Rectal smooth muscle tissue (tissue), 1 donor: Measurements from ENCODE around the gene PILRA.
"Not testable (repeated sequence)": the region's sequence is repeated elsewhere in the genome, so short reads cannot be mapped to it uniquely, and the experiment has no call there.

Experiments
- H3K27ac ChIP-seq: one replicate; pipeline ENCODE4 v1.7.0; 2013; ENCODE audit warnings: low read depth, low read length, inconsistent platforms
- H3K27me3 ChIP-seq: one replicate; pipeline ENCODE4 v1.7.0; 2013; ENCODE audit warnings: low read length; ENCODE audit not compliant: control insufficient read depth, insufficient read depth
- H3K36me3 ChIP-seq: one replicate; pipeline ENCODE4 v1.7.0; 2013; ENCODE audit warnings: low read length; ENCODE audit not compliant: control insufficient read depth, insufficient read depth
- H3K4me1 ChIP-seq: one replicate; pipeline ENCODE4 v1.7.0; 2013; ENCODE audit warnings: low read length; ENCODE audit not compliant: control insufficient read depth, insufficient read depth
- H3K4me3 ChIP-seq: one replicate; pipeline ENCODE4 v1.7.0; 2013; ENCODE audit warnings: low read length
- H3K9ac ChIP-seq: one replicate; pipeline ENCODE4 v1.7.0; 2013; ENCODE audit warnings: low read length

Gene PILRA

DNA sequence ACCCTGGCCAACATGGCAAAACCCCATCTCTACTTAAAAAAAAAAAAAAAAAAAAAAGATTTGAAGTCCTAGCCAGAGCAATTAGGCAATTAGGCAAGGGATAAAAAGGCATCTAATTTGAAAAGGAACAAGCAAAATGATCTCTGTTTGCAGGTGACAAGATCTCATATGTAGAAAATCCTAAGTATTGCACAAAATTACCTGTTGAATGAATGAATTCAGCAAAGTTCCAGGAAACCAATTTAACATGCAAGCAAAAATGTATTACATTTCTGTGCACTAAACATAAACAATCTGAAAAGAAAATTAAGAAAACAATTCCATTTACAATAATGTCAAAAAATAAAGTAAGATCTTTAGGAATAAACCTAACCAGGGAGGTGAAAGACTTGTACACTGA lies 10.2 kb upstream of the PILRA start:
- Histone ChIP-seq H3K9ac (no peak overlapping the region), H3K4me3 (no peak overlapping the region), H3K27me3 (no peaks in the 10 kb centered on the region), H3K27ac (no peak overlapping the region), H3K36me3 (peaks cover 16% of the 10 kb centered on the region), H3K4me1 (no peaks in the 10 kb centered on the region)

DNA sequence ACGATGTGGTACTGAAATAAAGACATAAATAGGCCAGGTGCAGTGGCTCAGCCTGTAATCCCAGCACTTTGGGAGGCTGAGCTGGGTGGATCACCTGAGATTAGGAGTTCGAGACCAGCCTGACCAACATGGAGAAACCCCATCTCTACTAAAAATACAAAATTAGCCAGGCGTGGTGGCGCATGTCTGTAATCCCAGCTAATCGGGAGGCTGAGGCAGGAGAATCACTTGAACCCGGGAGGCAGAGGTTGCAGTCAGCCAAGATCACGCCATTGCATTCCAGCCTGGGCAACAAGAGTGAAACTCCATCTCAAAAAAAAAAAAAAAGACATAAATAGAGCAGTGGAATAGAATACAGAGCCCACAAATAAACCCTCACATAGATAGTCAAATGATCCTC lies 9.5 kb upstream of the PILRA start:
- peaks cover 16% of the 10 kb centered on the region for H3K36me3 ChIP-seq
- H3K9ac ChIP-seq, H3K27me3 ChIP-seq, H3K27ac ChIP-seq, H3K4me1 ChIP-seq, H3K4me3 ChIP-seq: not testable (repeated sequence)

GRCh38 chr7:100364480-100364879 lies 8.8 kb upstream of the PILRA start:
- Histone ChIP-seq H3K27ac (no peak overlapping the region), H3K36me3 (peaks cover 10% of the 10 kb centered on the region), H3K4me3 (no peak overlapping the region), H3K27me3 (no peaks in the 10 kb centered on the region), H3K4me1 (no peaks in the 10 kb centered on the region), H3K9ac (no peak overlapping the region)

DNA sequence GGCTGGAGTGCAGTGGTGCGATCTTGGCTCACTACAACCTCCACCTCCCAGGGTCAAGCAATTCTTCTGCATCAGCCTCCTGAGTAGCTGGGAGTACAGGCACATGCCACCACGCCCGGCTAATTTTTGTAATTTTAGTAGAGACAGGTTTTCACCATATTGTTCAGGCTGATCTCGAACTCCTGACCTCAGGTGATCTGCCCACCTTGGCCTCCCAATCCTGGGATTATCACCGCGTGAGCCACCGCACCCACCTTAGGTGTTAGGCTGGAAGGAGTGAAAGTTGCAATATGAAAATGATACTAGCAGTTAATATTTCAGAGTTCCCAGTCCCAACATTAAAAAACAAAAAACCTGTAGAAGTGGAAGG lies 7.3 kb upstream of the PILRA start:
- not testable (repeated sequence) for H3K27ac ChIP-seq, H3K36me3 ChIP-seq

DNA sequence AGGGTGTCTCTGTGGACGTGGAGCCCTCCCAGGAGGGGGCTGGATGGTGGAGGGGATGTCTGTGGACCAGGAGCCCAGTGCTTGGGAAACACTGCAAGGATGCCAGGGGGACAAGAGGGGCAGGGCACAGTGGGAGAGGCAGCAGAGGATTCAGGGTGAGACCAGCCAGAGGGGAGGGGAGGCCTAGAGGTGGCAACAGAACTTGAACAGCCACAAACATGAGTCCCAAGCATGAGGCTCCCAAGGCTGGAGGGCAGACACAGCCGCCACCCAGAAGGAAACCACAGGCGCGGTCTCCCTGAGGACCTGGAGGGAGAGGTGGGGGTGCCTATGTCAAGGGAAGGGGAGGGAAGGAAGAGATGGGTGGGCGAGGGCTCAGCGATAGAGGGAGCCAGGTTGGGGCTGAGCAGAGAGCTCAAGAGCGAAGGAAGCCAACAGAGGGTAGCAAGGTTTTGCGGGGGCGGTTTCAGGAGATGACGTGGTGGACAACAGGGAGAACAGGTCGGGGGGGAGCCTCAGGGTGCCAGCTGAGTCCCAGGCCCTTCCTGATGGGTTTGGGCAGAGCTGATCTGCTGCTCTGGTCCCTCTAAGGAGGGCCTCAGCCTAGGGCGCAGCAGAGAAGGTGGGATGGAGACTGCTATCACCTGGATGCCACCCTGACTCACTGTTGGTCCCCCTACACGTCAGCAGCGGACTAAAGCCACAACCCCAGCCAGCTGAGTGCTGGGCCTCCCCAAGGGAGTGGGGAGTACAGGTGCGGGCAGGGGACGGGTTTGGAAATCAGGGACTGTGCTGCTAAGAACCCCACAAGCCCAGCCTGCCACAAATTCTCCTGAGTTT lies 6.7 kb upstream of the PILRA start:
- no peaks in the 10 kb centered on the region for H3K4me1 ChIP-seq

More for the DNA sequence above, 7.3 kb upstream of the PILRA start:
- not testable (repeated sequence) for H3K27me3 ChIP-seq, H3K4me3 ChIP-seq, H3K4me1 ChIP-seq, H3K9ac ChIP-seq

GRCh38 chr7:100367251-100367620 lies 6.1 kb upstream of the PILRA start:
- Histone ChIP-seq H3K27me3 (no peaks in the 10 kb centered on the region), H3K9ac (no peak overlapping the region), H3K4me3 (no peak overlapping the region), H3K4me1 (no peaks in the 10 kb centered on the region), H3K36me3 (no peaks in the 10 kb centered on the region), H3K27ac (no peak overlapping the region)

More for the DNA sequence above, 6.7 kb upstream of the PILRA start:
- Histone ChIP-seq H3K36me3 (no peaks in the 10 kb centered on the region), H3K27ac (no peak overlapping the region), H3K9ac (no peak overlapping the region), H3K27me3 (no peaks in the 10 kb centered on the region), H3K4me3 (no peak overlapping the region)

GRCh38 chr7:100367676-100368613 lies 5.3 kb upstream of the PILRA start:
- H3K36me3 ChIP-seq: no peaks in the 10 kb centered on the region
- H3K27me3 ChIP-seq: no peaks in the 10 kb centered on the region
- H3K9ac ChIP-seq: no peak overlapping the region
- H3K27ac ChIP-seq: no peak overlapping the region
- H3K4me1 ChIP-seq: no peaks in the 10 kb centered on the region
- H3K4me3 ChIP-seq: no peak overlapping the region

- Histone ChIP-seq H3K27me3 (no peaks in the 10 kb centered on the region), H3K36me3 (no peaks in the 10 kb centered on the region), H3K9ac (no peak overlapping the region), H3K4me3 (no peak overlapping the region), H3K4me1 (no peaks in the 10 kb centered on the region), H3K27ac (no peak overlapping the region)
These were observed 4.2 kb upstream of the PILRA start for GRCh38 chr7:100369105-100369504.

GRCh38 chr7:100370303-100370702 lies 3.0 kb upstream of the PILRA start:
- Histone ChIP-seq H3K4me1 (no peaks in the 10 kb centered on the region), H3K9ac (no peak overlapping the region), H3K27ac (no peak overlapping the region), H3K4me3 (no peak overlapping the region), H3K36me3 (no peaks in the 10 kb centered on the region), H3K27me3 (no peaks in the 10 kb centered on the region)

DNA sequence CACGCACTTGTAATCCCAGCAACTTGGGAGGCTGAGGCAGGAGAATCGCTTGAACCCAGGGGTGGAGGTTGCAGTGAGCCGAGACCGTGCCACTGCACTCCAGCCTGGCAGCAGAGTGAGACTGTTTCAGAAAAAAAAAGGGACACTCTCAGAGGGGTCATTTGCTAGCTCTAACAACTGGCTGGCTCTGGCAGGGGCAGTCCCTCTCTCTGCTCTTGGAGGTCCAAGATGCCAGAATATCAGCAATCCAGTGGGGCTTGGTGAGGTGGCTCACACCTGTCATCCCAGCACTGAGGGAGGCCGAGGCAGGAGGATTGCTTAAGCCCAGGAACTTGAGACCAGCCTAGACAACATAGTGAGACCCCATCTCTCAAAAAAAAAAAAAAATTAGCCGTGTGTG lies 2.5 kb upstream of the PILRA start:
- no peak overlapping the region for H3K9ac ChIP-seq
- H3K4me3 ChIP-seq: no peak overlapping the region
- H3K4me1 ChIP-seq: no peaks in the 10 kb centered on the region
- no peaks in the 10 kb centered on the region for H3K36me3 ChIP-seq
- no peaks in the 10 kb centered on the region for H3K27me3 ChIP-seq
- H3K27ac ChIP-seq: no peak overlapping the region

- H3K4me3 ChIP-seq: no peak overlapping the region
- no peaks in the 10 kb centered on the region for H3K4me1 ChIP-seq
- no peaks in the 10 kb centered on the region for H3K27me3 ChIP-seq
- no peaks in the 10 kb centered on the region for H3K36me3 ChIP-seq
- no peak overlapping the region for H3K27ac ChIP-seq
- no peak overlapping the region for H3K9ac ChIP-seq
These were observed 1.6 kb upstream of the PILRA start for GRCh38 chr7:100371561-100372171.

GRCh38 chr7:100372256-100372655 lies 1.0 kb upstream of the PILRA start:
- H3K27me3 ChIP-seq: no peaks in the 10 kb centered on the region
- H3K27ac ChIP-seq: no peak overlapping the region
- no peaks in the 10 kb centered on the region for H3K4me1 ChIP-seq
- no peaks in the 10 kb centered on the region for H3K36me3 ChIP-seq
- H3K4me3 ChIP-seq: no peak overlapping the region
- no peak overlapping the region for H3K9ac ChIP-seq
